GM21447 (cell line): ENCODE measurements around the gene LLGL2.
"Not testable (repeated sequence)": the region's sequence is repeated elsewhere in the genome, so short reads cannot be mapped to it uniquely, and the experiment has no call there.

Experiments
- ATAC-seq: cut with Tn5 transposase; IDR thresholded peaks from one replicate; pipeline ENCODE4 v1.9.1; 2021; ENCODE audit not compliant: unreplicated experiment

LLGL2 gene

DNA sequence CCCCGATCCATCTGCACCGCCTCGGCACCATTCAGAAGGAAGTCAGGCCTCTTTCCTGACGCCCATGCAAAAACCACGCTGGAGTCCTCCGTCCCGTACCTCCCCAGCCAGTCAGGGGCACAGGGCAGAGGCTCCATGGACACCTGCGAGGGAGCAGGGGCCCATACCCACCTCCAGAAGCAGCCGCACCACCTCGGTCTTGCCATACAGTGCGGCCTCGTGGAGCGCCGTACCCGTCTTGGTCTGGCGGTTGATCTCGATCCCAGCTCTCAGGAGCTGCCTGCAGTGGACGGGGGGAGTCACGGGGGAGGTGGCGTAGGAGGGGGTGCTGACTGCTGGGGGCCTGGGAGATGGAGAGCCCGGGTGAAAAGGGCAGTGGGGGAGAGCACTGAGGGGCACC, 19.4 kb upstream of the LLGL2 start:
- no peak for ATAC-seq

DNA sequence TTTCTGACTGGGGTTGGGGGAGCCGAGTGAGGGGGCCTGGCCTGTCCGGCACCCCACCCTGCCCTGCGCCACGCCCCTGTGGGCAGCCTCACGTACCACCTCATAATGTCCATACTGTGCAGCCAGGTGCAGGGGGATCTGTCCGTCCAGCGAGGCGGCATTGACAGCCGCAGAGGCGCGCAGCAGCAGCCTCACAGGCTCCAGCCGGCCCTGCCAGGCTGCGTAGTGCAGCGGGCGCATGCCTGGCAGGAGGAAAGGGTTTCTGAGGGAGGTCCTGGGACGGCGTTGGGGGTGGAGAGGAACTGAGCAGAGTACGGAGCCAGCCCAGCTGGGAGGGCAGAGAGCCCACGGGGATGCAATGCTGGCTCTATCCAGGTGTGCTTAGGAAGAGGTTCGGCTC, 18.6 kb upstream of the LLGL2 start:
- no peak for ATAC-seq

DNA sequence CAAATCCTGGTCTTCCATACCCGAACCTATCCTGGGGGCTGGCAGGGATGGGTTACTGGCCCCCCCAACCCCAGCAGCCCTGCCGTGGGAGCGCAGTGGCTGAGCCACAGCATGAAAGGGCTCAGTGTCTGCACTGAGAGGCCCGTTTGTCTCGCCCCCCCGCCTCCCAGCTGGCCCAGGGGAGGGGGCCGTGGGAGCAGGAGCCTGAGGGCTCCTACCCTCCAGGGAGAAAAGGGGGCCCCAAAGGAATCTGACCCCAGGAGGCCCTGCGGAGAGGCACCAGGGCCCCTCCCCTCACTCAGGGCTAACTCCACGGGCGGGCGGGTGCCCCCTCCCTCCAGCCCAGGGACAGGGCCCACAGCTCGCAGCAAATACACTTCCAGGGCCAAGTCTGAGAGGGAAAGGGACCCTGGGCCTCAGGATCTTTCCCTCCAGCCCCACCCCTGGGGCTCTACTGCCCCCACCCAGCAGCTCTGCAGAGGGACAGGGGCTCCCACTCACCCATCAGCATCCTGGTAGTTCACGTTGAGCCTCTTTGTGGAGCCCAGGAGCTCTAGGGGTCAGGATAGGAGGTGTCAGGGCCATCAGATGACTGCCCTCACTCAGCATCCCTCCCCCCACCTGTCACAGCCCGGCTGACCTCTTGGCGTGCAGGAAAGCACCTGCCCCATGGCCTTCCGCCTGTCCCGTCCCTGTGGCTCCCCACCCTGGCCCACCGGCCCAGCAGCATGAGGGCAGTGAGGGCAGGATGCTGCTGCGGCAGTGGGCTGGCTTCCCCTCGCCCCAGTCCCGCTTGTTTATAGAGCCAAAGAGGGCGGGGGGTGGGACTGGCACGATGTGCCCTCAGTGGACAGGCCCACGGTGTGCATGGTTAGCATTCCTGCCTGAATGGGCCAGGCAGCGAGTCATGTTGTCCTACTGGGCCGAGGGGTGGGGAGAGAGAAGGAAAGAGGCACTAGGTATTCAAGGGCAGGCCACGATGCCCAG, 17.5 kb upstream of the LLGL2 start:
- ATAC-seq, result no peak

DNA sequence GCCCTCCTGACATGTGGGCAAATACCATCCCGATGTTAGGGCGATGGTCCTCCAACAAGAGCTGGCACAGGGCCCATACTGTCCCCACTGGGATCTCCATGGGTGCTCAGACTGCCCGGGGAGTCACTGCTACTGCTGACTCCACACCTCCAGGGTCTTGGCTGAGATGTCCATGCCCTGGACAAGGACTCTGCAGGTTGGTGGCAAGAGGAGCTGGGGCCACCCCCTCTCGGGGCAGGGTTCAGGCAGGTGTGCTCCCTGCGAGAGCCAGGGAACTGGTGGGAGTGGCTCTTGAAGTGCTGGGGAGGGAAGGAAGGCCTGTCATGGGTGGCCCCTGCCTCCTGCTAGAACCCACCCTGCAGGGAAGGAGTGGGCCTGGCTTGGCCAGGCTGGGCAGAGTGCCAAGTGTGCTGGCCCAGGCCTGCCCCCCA, 16.6 kb upstream of the LLGL2 start:
- ATAC-seq, result no peak

DNA sequence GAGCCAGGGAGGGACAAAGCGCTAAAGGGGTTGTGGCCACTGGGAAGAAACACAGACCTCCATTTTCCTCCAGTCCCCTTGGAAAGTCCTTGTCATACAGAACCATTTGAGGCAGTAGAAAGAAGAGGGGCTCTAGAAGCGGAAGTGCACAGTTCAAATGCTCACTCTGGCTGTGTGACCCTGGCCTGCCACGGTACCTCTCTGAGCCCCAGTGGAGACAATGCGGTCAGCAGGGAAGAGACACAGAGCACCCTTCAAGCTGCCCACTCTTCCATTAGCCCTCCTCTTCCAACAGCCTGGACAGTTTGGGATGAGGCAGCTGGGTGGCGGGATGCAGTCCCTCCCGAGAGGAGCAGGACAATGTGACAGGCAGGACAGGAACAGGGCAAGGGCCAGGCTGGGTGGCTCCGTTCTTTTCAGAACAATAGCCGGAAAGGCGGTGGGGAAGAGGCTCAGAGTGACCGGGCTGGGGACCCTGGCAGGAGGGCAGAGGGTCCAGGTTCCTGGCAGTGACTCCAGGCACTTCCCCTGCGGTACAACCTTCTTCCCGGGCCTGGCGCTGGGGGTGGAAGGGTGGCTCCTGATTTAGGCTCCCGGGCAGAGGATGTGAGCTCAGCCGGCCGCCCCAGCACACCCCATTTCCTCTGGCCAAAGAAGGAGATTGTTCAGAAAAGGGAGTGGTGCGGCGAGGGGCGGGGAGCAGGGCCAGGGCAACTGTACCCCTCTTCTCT, 15.8 kb upstream of the LLGL2 start:
- no peak for ATAC-seq

DNA sequence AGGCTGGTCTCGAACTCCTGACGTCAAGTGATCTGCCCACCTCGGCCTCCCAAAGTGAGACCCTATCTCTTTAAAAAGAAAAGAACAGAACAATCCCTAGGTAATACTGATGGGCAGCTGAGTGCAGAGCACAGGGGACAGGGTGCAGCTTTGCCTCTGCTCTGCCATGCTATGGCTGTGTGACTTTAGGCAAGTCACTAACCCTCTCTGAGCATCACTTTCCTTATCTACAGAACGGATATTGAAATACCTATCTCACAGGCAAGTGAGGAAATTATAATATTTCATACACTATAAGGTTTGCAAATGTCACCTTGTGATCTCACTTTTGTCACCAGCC, 14.3 kb upstream of the LLGL2 start:
- no peak for ATAC-seq

DNA sequence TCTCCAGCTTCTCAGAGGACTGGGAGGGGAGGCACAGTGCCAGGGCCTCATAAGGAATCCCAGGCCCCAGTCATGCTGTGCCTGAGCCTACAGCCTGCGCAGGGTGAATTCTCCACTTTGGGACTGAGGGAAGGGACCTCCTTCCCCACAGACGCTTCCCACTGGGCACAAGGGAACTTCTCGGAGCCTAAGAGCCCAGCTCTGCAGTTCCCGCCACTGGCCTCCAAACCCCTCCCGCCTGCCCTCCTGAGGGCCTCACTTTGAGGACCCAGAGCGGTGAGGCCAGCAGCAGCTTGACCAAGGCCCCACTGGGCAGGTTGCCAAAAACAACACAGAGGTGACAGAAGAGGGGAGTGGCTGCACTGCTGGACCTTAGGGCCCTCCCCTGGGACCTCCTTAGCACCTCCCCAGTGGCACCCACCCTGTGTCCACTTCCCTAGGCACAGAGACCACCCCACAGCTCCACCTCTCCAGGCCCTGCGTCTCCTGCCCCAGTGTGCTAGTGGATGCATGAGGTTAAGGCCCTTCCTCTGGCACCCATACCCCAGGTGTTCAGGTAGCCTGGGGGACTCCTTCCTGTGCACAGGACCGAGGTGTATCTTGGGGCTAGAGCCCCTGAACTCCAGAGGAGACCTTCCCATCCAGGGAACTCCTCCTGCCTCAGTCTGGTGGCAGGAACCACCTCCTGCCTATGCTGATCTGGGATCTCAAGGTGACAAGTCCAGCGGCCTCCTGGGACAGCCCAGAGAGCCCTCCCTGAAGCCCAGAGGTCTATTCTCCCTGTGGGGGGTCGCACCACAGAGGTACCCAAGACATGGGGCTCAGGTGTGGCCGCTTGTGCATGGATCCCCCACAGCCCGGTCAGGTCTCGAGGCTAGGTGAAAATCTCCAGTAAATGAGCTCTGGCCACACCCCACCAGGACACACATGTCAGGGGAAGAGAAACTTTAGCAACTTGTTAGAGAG, 13.6 kb upstream of the LLGL2 start:
- no peak for ATAC-seq

DNA sequence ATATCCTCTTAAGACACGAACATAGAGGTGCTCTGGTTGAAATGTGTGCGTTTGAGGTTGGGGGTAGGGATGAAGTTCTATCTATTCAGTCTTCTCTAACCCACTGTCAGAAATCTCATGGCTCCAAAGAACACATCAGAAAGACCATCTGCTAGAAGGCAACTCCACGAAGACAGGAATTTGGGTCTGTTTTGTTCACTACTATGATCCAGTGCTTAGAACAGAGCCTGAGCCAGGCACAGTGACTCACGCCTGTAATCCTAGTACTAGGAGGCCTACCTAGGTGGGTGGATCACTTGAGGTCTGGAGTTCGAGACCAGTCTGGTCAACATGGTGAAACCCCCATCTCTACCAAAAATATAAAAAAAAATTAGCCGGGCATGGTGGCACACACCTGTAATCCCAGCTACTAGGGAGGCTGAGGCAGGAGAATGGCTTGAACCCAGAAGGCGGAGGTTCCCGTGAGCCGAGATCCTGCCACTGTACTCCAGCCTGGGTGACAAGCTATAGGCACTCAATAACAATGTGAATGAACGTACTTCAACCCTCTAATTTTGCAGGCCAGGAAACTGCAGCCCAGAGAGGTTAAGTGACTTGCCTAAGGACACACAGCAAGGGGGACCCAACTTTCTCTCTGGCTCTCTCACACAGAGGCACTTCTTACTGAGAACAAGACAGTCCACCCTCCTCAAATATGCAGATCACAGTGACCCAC, 12.4 kb upstream of the LLGL2 start:
- ATAC-seq, result no peak

DNA sequence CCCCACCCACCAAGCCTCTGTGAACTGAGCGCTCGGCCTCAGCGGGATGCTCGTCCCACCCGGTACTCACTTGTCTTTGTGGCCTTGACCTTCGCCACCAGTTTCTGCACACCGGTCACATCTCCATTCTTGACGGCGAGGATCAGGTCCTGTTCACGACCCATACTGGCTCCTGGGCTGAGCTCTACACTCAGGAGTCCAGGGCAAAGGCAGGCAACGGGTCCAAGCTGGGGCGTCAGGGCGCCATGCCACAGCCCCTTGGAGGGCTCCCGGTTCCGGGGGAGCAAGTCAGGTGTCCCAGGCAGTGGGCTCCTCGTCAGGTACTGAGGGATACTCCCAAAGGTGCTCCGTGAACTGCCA, 11.9 kb upstream of the LLGL2 start:
- ATAC-seq, result no peak

DNA sequence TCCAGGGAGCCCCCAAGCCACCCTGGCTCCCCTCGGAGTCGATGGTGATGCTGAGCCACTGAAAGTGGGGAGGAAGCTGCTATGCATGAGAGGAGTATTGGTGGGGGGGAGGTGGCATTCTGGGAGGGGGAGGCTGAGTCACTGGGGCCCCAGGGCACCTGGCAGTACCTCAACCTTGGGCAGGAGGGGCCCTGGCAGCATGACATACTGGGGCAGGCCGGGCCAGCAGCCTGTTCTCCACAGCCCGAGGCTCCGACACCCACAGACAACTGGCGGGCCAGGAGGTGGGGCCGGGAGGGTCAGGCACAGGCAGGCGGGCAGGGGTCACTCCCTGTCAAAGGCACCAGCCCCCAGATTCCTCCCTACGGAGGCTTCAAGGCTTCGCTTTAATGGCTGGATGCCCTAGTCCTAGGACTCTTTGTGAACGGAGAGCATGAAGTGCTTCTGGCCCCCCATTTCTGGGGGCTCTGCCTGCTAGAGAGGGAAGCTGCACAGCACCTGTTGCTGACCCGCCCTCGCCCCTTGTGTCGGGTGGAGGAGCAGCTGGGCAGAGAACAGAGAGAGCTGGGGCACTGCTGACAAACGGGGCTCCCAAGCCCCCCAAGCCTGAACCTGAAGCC, 11.1 kb upstream of the LLGL2 start:
- no peak for ATAC-seq

DNA sequence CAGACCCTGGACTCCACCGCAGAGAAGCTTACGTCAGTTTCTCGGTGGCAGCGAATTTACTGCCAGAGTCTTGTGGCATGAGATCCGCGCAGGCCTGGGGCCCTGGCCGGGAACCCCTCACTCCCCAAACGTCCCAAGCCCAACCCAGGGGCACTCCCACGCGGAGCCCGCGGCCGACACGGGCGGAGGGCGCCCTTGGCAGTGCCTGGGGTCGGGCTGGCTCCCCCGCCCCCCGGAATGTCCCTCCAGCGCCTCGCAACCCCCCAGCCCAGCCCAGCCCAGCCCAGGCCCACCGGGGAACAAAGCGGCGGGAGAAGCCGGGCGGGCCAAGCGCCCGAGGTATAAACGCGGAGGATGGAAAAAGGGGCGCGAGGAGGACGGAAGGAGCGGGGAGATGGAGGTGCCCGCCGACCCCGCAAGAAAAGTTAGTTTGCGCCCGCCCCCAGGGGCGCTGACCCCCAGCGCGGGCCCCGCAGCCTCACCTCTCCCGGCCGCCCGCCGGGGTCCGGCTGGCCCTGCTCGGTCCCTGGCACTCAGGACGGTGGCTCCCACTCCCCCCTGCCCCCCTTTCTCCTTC, 10.5 kb upstream of the LLGL2 start:
- no peak for ATAC-seq

DNA sequence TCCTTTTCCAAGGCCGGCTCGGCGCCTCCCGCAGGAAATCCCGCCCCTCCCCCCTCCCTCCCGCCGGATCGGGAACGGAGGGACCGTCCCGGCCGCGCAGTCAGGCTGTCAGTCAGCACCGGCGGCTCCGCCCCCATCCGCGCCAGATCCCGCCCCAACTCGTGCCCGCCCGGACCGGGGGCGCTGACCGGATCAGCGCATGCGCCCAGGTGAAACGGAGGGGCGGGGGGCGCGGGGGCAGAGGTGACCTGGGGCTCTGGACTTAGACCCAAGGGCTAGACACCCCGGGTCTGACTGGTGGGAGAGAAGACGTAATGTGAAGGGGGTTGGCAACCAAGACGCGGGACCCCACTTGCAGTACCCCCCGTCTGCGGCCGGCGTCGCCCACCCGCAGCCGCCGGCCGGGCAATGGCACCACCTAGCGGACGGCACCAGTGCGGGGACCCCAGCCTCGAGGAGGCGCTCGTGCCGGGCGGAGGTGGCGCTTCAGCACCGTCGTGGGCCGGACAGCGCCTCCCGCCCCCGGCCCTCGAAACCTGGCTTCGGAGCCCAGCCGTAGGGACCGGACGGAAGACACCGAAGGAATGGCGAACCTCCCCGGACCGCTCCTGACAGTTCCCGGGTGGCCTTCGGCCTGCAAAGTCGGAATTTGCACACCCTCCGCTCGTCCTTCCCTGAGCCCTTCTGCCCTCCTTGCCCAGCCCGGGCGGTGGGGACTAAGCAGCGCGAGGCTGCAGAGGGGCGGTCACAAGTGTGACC, 9.8 kb upstream of the LLGL2 start, which contains the start of gene CASKIN2:
TSS of gene CASKIN2 (minus strand) at position 42 of the 759 bp plus-strand sequence. CDS start 1,733 bp downstream, outside the sequence.
- peak; percentile 41 for ATAC-seq

DNA sequence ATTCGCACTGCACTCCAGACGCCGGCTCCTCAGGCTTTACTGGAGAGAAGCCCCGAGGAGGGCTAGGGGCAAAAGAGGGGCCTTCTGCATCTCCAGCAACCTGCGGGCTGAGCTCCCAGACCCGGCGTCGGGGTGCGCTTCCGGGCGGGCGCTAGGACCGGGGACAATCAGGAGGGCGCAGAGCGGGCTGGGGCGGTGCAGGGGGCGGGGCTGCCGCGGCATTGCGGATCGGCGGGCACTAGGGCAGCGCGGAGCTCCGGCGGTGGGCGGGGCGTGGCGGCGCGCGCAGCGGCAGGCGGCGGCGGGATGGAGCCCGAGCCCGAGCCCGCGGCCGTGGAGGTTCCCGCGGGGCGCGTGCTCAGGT, 9.3 kb upstream of the LLGL2 start, which contains the start of gene TSEN54:
TSS of gene TSEN54 (plus strand) at position 274 of the 364 bp plus-strand sequence. CDS start at position 307, 33 bp downstream.
- peak; percentile 74 for ATAC-seq

DNA sequence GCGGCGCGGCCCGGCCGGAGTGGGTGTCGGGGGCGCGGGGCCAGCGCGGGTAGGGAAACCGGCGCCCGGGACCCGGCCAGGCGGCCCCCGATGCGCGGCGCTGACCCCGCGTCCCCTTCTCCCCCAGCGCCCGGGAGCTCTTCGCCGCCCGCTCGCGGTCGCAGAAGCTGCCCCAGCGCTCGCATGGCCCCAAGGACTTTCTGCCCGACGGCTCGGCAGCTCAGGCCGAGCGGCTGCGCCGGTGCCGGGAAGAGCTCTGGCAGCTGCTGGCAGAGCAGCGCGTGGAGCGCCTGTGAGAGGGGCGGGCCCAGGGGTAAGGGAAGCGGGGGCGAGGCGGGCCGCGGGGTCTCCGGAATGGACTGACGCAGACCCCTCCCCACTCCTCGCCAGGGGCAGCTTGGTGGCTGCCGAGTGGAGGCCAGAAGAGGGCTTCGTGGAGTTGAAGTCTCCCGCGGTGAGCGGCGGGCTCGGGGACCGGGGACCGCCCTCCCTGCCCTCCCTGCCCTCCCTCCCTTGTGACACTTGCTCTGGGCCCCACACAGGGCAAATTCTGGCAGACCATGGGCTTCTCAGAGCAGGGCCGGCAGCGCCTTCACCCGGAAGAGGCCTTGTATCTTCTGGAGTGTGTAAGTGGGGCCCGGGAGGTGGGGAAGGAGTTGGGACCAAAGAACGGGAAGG, 8.7 kb upstream of the LLGL2 start:
- peak; percentile 12 for ATAC-seq

DNA sequence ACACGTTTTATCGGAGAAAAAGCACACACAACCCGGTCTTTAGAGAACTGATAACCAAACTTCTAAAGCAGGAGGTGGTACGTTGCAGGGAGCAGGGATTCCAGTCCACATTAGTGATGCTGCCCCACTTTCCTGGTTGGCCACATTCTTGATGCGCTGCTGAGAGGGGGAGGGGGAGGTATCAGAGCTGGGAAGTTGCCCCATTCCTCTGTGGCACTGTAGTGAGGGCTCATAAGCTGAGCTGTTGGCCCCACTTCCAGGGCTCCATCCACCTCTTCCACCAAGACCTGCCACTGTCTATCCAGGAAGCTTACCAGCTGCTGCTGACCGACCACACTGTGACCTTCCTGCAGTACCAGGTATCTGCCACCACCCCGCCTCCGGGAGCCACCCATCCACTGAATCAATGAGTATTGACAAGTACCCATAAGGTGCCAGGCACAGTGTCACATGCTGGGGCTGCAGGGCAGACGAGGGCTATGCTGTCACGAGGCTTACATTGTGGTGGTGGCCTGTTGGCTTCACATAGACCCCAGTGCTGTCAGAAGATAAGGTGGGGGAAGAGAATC, 8.1 kb upstream of the LLGL2 start:
- no peak for ATAC-seq

DNA sequence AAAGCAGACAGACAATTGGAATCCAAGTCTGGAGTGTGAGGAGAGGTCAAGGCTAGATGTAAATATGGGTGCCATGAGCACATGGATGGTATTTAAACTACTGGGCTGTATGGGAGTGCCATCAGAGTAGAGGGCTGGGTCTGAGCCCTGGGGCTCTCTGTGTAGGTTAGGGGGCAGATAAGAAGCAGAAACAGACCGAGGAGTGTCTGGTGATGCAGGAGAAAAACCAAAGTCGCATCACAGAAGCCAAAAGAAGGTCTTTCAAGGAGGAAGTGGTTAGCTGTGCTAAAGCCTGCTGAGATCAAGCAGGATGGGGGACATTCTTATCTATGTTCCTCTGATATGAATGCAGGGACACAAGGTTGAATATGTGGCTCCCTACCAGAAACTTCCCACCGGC, 7.3 kb upstream of the LLGL2 start:
- ATAC-seq, result no peak

DNA sequence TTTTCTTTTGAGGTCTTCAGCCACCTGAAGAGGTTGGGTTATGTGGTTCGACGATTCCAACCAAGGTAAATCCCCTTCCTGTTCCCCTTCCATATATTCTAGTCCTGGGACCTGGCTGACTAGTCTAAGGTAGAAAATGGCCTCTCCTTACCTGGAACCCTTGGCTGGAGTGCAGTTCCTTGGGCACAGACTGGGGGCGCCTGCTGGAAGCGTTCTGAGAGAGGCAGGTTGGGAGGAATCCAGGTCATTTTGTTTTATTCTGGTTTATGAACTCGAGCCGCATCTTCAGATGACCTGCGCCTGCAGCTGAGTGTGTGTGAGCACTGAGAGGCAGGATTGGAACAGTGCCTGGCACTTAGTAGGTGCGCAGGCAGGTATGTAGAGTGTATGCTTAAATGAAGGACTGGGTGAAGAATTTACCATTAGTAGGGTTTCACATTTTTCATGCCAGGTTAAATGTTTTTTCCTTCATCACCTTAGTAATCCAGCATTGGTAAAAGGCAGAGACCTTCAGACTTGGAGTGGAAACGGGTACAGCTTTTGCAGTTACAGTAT, 6.4 kb upstream of the LLGL2 start:
- ATAC-seq, result no peak

DNA sequence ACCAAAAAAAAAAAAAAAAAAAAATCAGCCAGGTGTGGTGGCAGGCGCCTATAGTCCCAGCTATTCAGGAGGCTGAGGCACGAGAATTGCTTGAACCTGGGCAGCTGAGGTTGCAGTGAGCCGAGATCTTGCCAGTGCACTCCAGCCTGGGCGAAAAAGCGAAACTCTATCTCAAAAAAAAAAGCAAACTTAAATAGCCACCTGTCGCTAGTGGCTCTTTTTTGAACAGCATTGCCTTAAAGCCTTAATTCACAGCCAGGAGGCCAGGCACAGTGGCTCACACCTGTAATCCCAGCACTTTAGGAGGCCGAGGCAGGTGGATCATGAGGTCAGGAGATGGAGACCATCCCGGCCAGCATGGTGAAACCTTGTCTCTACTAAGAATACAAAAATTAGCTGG, 5.1 kb upstream of the LLGL2 start:
- not testable (repeated sequence) for ATAC-seq
